Stimulated activated CD8-positive, alpha-beta memory T cell treated with anti-CD3 and anti-CD28 coated beads, Interleukin-15, amount 100 ng/mL, for 4 hours (primary cell): ENCODE data around the gene TMEM156.
"Not testable (repeated sequence)": the region's sequence is repeated elsewhere in the genome, so short reads cannot be mapped to it uniquely, and the experiment has no call there.

Experiments used
- DNase-seq, 2 donors: peaks; one replicate each; pipeline ENCODE4 v3.0.0-alpha.2; 2020; ENCODE audit warnings: low read depth in 2 of 2

The TMEM156 gene

DNA sequence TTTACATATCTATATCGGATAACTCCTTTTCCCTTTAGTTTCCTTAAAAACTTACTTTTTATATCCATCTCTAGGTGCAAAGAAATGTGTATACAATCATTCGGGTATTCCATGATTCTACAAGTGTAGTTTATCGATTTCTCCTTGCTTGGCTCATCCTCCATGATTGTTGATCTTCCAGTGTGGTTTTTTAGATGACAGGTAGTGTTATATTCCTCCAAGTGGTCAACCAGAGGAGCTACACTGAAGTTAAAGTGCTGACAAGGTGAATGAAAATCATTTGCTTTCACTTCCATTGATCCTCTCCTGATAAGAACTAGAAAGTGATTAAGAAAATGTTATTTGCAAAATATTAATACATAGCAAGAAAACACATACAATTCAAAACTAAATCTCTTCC is 38.5 kb downstream of the TMEM156 start:
- no peak for DNase-seq

DNA sequence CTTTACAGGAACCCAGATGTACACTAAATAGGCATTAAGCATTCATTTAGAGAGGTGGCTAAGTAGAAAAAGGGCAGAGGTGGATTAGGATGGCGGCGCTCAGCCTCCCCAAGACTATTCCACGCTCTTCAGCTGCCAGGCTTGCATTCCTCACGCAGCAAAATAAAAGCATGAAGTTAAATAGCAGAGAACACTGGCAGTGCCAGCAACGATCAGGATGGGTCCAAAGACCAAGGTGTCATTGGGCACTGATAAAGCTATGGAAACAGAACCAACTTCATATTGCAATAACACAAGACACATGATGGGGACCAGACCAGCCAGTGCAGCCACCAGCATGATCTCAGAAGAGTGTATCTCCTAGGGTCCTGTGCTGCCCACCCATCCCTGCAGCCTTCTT is 42.0 kb downstream of the TMEM156 start:
- no peak for DNase-seq

- DNase-seq: no peak
These were observed 42.7 kb downstream of the TMEM156 start for GRCh38 chr4:38989487-38989886.

- not testable (repeated sequence) for DNase-seq
These were observed 43.9 kb downstream of the TMEM156 start for GRCh38 chr4:38988353-38988752.

- DNase-seq: no peak
These were observed 44.7 kb downstream of the TMEM156 start for GRCh38 chr4:38987491-38987890.

DNA sequence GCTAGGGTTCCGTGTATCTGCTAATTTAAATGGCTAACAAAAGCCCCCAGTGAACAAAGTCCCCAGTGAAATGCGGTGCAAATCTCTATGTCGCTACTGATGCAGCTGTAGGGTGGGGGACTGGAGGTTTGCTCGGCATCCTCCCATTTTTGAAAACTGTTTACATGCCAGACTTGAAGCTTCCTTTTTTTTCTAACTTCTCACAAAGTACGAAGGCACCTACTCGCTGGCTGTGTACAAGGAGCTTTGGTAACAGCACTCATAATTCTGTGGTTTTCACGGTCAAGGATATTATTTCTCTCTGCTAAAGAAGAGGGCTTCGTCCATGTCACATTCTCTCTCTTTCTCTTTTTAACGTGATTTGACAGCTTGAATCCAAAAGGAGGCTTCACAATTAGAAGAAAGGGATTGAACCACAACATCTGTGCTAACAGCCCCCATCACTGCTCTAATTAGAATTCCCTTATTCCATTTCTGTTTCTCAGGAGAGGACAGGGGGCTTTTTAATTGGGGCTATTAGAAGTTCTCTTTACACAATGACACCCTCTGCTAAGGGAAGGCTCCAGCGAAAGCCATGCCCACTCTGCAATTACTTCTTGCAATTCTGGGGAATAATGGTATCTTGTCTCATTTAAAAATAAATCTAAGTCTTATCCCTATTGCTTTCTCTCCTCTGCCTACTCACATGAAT is 46.7 kb downstream of the TMEM156 start:
- DNase-seq: no peak

DNA sequence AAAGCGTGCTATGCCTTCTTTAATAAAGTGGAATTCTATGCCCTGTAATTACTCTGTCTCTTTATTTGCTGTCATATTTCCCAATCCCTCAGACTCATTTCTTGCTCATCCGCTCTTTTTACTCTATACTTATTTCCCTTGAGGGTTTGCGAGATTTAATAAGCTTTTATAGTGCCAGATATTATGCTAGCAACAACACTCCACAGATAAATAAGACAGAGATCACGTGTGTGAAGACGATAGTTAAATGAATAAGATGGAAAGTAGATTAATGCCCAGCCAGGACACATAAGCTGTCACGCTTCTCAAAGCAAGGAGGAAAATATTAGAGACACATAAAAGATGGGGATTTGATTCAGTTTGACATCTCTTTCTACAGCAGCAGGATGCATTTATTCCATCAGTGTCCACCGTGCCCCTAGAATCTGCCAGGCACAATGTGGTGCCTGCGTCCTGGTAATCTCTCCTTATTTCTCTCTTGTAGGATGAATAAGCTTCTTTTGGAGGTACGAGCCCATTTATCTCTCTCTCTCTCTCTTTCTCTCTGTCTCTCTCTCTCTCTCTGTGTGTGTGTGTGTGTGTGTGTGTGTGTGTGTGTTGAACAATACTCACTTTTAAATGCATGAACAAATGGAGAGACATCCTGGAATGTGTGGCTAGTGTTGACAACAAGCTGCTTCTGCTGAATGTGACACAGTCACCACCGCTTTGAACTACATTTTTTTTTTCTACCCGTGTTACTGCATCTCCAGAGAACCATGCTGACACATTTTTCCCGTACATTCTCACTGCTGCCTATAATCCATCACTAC is 48.2 kb downstream of the TMEM156 start:
- DNase-seq: no peak

DNA sequence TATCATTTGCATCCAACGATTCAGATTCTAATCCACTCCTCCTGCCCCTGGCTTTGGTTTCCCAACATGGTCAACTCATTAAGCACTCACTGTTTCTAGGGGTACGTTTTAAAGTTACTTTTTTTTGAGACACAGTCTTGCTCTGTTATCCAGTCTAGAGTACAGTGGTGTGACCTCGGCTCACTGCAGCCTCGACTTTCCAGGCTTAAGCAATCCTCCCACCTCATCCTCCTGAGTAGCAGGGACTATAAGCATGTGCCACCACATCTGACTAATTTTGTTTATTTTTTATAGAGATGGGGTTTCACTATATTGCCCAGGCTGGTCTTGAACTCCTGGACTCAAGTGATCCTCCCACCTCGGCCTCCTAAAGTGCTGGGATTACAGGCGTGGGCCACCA is 48.9 kb downstream of the TMEM156 start:
- DNase-seq: no peak

- DNase-seq: no peak
These were observed 49.7 kb downstream of the TMEM156 start for GRCh38 chr4:38982361-38983095.

GRCh38 chr4:38980903-38981676 is 51.1 kb downstream of the TMEM156 start:
- DNase-seq: no peak

- DNase-seq: no peak
These were observed 52.5 kb downstream of the TMEM156 start for GRCh38 chr4:38979511-38980230.

DNA sequence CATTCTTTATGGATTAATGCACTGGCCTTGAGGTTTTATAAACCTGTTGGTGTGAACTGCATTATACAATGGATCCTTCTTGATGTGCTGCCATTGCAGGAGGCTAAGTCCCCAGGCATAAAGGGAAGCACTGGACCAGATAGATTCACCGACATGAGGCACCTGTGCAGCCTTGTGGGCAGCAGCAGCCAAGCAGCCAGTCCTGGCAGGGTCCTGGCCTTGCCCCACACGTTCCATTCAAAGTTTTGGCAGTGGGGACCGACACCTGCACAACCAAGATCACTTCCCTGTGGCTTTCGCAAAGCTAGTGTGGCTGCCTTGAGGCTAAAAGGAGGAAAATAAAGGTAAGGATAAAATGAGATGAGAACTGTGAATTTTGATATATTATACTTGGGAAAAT is 53.1 kb downstream of the TMEM156 start:
- no peak for DNase-seq

DNA sequence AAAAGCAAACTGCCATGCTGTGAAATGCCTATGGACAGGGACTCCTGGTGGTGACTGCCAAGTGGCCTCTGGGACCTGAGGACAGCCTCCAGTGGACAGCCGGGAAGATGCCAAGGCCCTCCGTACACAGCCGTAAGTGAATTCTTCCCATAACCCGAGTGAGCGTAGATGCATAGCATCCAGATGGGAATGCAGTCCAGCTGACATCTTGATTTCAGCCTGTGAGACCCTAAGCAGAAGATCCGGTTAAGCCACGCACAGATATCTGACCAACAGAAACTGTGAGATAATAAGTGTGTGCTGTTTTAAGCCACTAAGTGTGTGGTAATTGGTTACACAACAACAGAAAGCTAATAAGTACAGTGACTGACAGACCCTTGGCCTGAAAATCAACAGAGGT is 55.9 kb downstream of the TMEM156 start:
- no peak for DNase-seq

DNA sequence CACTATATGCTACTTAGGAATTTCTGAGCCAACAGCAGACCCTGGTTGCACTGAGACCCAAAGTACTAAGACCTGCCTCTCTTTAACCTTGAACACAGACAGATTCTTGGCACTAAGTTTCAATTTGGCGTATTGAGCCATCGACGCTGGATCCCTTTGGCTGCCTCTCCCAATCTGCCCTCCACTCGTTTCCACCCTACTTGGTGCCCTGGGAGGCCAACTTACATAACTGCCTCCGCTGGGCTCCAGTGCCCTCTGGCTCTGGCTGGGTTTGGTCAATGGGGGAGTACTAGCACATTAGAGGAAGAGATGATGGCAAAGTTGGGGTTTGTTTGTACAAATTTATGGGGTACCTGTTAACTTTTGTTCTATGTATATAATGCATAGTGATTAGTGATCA is 63.5 kb downstream of the TMEM156 start:
- DNase-seq: no peak

- no peak for DNase-seq
These were observed 64.7 kb downstream of the TMEM156 start for GRCh38 chr4:38967260-38968095.

DNA sequence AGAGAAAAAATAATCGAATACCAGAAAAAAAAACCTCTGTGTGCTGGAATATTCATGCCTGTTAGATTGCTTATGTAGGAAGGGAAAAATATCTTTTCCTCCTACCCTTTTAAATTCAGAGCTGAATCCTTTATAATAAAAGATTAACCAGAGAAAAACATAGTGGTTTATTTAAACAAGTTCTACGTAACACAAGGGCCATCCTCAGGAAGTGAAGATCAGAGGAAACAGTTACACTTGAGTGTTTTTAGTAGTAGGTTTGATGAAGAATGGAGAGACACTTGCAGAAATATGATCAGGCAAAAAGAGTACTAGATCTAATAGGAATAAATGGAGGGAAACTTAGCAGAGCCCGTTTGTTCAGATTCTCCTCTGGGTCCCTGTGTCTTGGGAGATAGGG is 66.3 kb downstream of the TMEM156 start:
- no peak for DNase-seq

DNA sequence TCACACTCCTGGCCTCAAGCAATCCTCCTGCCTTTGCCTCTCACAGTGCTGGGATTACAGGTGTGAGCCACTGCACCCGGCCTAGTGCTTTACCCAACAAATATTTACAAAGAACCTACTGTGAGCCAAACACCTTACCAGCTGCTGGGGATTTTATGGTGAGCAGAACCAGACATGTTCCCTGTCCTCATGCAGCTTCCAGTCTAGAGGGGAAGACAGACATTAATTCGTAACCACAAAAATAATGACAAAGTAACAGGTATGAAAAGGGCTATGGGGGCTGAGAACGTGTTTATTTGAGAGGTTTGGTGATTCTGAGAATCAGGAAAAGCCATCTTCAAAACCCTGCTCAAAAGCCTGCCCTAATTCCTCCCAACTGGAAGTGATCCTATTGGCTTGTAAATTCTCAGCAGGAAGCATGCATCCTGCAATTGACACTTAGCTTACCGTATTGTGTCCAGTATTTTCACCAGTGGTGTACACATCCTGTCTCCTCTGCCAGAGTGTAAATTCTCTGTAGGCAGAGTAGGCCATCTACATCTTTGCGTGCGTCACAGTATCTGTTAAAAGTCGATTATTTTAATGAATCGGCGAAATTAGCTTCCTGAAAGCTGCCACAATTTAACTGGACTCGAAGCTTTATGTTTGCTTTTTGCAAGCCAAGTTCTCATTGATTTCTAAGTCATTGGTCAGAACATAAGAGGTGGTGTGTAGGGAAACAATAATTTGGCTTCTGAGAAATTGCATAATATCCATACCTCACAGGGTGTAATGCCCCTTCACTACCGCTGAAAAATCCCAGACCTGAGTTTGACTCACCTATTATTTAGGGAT is 67.0 kb downstream of the TMEM156 start:
- DNase-seq: no peak

GRCh38 chr4:38959248-38959647 is 73.0 kb downstream of the TMEM156 start:
- DNase-seq: not testable (repeated sequence)

- DNase-seq: no peak
These were observed 73.6 kb downstream of the TMEM156 start for GRCh38 chr4:38958453-38959190.
